Muscle layer of duodenum (tissue), 2 donors: ENCODE data around the gene EPAS1.

Experiments
- H3K27ac ChIP-seq: one replicate; pipeline ENCODE4 v1.7.0; 2013; ENCODE audit warnings: mild to moderate bottlenecking, low read length
- H3K27me3 ChIP-seq: one replicate; pipeline ENCODE4 v1.7.0; 2013; ENCODE audit warnings: low read depth, mild to moderate bottlenecking, control low read depth, low read length
- H3K36me3 ChIP-seq, 2 donors: one replicate each; pipeline ENCODE4 v1.7.0; 2013; ENCODE audit warnings: low read length in 2 of 2, control low read depth in 1 of 2, mild to moderate bottlenecking in 1 of 2; ENCODE audit not compliant: insufficient read depth in 2 of 2, control insufficient read depth in 1 of 2
- H3K4me1 ChIP-seq, 2 donors: one replicate each; pipeline ENCODE4 v1.7.0; 2013; ENCODE audit warnings: low read length in 2 of 2, mild to moderate bottlenecking in 2 of 2, control low read depth in 1 of 2, moderate library complexity in 1 of 2; ENCODE audit not compliant: insufficient read depth in 2 of 2, control insufficient read depth in 1 of 2
- H3K4me3 ChIP-seq, 2 donors: one replicate each; pipeline ENCODE4 v1.7.0; 2013; ENCODE audit warnings: low read length in 2 of 2, low read depth in 1 of 2, mild to moderate bottlenecking in 1 of 2
- H3K9me3 ChIP-seq, 2 donors: one replicate each; pipeline ENCODE4 v1.7.0; 2013; ENCODE audit warnings: low read length in 2 of 2, control low read depth in 1 of 2, mild to moderate bottlenecking in 1 of 2; ENCODE audit not compliant: control insufficient read depth in 1 of 2
- donor health status: healthy.

The EPAS1 gene

DNA sequence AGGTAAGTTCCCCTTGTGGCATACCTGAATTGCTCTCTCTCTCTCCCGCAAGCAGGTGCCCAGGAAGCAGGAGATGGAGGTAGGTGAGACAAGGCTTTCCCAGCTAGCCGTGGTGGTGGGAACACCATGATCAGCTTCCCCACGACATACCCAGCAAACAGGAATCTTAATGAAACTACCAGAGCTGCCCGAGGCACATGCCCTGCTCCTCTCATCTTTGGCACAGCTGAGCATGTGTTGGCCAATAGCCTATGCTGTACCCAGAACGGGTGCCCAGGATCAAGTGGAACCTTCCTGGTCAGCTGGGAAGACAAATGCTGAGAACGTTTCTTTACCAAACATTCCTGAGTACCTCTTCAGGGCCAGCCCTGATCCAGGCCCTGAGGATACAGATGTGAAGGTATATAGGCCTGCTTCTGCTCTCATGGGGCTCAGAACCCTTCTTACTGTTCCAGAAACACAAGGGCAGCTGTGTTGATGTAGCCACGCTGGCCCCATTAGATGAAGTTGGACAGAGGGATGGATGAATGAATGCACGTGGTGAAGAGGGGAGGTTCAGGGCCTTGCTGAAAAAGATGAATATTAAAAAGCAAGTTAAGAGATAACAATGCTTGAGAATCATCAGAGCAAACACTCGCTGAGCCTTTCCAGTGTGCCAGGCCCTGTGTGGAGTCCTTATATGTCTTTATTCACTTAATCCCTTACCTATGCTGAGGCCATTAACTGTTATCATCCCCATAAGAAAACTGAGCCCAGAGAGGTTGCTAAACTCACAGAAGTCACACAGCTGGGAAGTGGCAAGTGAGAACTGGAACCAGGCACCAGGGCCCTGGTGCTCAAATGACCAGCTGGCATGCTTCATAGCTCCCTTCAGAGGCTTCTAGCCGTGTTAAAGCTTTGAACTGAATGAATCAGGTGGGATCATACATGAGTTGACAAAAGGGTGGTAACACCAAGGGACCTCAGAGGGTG, 113.4 kb downstream of the EPAS1 start:
- Histone ChIP-seq H3K27ac (no peak overlapping the region), H3K27me3 (no peaks in the 10 kb centered on the region), H3K9me3 (no peaks in the 10 kb centered on the region), H3K4me1 (no peaks in the 10 kb centered on the region), H3K4me3 (no peak overlapping the region), H3K36me3 (no peaks in the 10 kb centered on the region)

DNA sequence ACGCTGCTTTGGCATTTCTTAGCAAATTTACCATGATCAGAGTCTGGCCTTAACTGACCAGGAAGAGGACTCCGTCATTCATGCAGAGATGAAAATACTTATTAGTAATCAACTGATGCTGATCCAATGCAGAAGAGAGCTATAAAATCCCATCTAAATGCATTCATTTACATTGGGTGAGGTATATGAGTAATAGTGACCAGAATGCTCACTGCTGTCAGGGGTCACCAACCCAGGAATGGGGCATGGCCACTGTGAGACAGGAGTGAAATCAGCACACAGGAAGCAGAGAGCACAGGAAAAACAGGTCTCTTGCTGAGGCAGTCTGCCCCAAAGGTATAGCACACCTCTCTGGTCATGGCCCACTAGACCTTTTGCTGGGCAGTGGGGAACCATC, 114.0 kb downstream of the EPAS1 start:
- Histone ChIP-seq H3K4me1 (no peaks in the 10 kb centered on the region), H3K36me3 (no peaks in the 10 kb centered on the region), H3K27ac (no peak overlapping the region), H3K4me3 (no peak overlapping the region), H3K9me3 (peaks cover 0 to 1% of the 10 kb centered on the region in 2 donors), H3K27me3 (no peaks in the 10 kb centered on the region)

DNA sequence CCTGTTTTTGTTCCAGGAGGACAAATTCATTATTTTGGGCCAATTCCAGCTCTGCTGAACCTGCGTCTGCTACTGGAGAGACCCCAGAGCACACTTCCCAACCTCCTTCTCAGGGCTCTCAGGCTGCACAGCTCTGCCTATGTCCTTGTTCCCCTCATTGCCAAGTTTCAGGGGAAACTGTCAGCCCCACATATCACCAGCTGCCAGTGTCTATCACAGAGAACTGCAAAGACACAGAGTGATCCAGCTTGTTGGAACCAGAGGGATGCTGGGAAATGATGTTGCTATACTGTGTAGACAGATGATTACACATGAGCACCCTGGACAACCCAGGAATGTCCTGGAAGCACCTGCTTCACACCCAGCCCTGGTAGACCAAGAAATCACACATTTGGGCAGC, 114.8 kb downstream of the EPAS1 start:
- Histone ChIP-seq H3K27ac (no peak overlapping the region), H3K36me3 (no peaks in the 10 kb centered on the region), H3K27me3 (no peaks in the 10 kb centered on the region), H3K9me3 (peaks cover 0 to 9% of the 10 kb centered on the region in 2 donors), H3K4me1 (no peaks in the 10 kb centered on the region), H3K4me3 (no peak overlapping the region)

DNA sequence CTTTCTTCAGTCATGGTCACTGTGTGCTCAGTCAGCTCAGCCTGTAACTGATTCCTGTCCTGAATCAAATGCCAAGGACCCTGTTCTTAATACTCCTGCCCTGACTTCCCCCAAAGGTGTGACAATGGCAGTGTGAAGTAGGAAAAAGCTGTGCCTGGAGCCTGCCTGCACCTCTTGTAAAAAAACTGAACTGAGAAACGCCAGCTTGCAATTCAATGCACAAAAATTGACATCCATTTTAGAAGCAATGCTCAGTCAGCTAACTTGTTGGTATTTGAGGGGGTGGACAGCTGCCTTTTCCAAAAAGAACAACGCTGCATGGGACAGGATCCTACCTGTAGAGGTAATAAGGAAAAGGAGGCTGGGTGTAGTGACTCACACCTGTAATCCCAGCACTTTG, 115.9 kb downstream of the EPAS1 start:
- H3K9me3 ChIP-seq: peaks cover 0 to 11% of the 10 kb centered on the region in 2 donors
- no peaks in the 10 kb centered on the region for H3K4me1 ChIP-seq
- no peak overlapping the region for H3K4me3 ChIP-seq

DNA sequence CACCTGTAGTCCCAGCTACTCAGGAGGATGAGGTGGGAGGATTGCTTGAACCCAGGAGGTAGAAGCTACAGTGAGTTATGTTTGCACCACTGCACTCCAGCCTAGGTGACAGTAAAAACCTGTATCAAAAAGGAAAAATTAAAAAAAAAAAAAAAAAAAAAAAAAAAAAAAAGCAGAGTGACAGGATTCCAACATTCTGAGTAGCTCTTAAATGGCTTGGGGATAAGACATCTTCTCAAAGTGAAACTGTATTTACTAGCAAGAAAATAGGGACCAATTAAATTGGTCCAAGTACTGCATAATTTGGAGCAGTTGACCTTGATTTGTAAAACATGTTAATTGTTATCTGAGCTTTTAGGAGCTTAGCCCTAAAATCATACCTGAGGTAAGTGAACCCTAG, 116.4 kb downstream of the EPAS1 start:
- Histone ChIP-seq H3K27ac (no peak overlapping the region), H3K4me3 (no peak overlapping the region), H3K36me3 (no peaks in the 10 kb centered on the region), H3K27me3 (no peaks in the 10 kb centered on the region), H3K9me3 (peaks cover 0 to 11% of the 10 kb centered on the region in 2 donors), H3K4me1 (no peaks in the 10 kb centered on the region)

More for the DNA sequence above, 115.9 kb downstream of the EPAS1 start:
- no peaks in the 10 kb centered on the region for H3K36me3 ChIP-seq
- no peak overlapping the region for H3K27ac ChIP-seq
- H3K27me3 ChIP-seq: no peaks in the 10 kb centered on the region

DNA sequence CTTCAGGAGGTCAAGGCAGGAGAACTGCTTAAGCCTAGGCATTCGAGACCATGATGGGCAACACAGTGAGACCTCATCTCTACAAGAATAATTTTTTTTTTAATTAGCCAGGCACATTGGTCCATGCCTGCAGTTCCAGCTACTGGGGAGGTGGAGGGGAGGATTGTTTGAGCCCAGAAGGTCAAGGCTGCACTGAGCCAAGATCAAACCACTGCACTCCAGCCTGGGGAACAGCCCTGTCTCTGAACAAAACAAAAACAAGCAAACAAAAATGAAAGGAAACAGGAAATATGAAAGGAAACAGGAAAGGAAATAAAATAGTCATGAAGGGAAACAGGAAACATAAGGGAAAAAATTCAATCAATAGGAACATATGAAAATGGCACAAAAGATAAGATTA, 117.5 kb downstream of the EPAS1 start:
- Histone ChIP-seq H3K36me3 (no peaks in the 10 kb centered on the region), H3K27ac (no peak overlapping the region), H3K4me1 (no peaks in the 10 kb centered on the region)

DNA sequence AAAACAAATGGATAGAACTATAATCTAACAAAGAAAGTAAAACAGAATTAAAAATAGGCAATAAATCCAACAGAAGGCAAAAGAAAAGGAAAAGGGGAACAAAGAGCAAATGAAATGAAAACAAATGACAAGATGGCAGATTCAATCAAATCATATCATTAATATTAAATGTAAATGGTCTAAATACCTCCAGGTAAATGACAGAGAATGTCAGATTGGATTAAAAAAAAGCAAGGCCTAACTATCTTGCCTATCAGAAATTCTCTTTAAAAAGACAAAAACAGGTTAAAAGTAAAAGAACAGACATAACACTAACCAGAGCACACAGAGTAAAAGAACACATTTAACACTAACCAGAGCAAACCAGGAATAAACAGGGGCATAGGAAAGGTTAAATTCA, 119.1 kb downstream of the EPAS1 start:
- Histone ChIP-seq H3K4me1 (no peaks in the 10 kb centered on the region), H3K9me3 (peaks cover 0 to 11% of the 10 kb centered on the region in 2 donors), H3K27me3 (no peaks in the 10 kb centered on the region), H3K4me3 (no peak overlapping the region), H3K36me3 (no peaks in the 10 kb centered on the region), H3K27ac (no peak overlapping the region)

More for the DNA sequence above, 117.5 kb downstream of the EPAS1 start:
- Histone ChIP-seq H3K4me3 (no peak overlapping the region), H3K27me3 (no peaks in the 10 kb centered on the region), H3K9me3 (peaks cover 0 to 11% of the 10 kb centered on the region in 2 donors)

DNA sequence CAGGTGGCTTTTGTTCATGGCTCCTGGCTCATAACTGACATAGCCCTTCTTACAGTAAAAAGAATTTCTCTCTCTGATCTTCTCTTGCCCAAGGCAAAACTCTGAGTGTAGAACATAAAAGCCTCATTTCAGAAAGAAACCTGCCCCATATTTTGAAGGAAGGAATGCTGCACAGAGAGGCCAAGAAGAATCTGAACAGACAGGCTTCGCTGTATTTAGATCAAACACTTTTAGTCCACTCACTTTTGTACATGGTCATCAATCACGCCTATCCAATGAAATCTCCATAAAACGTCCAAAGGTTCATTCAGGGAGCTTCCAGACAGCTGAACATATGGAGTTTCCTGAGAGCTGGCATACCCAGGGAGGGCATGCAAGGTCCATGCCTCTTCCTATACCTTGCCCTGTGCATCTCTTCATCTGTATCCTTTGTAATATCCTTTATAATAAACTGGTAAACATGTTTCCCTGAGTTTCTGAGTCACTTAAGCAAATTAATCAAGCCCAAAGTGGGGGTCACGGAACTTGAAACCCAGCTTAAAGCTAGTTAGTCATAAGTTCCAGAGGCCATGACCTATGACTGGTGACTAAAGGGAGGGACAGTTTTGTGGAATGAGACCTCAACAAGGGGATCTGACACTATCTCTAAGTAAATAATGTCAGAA, 119.7 kb downstream of the EPAS1 start:
- H3K9me3 ChIP-seq: peaks cover 0 to 11% of the 10 kb centered on the region in 2 donors
- H3K36me3 ChIP-seq: no peaks in the 10 kb centered on the region
- no peak overlapping the region for H3K27ac ChIP-seq
- no peaks in the 10 kb centered on the region for H3K27me3 ChIP-seq
- H3K4me3 ChIP-seq: no peak overlapping the region
- no peaks in the 10 kb centered on the region for H3K4me1 ChIP-seq

DNA sequence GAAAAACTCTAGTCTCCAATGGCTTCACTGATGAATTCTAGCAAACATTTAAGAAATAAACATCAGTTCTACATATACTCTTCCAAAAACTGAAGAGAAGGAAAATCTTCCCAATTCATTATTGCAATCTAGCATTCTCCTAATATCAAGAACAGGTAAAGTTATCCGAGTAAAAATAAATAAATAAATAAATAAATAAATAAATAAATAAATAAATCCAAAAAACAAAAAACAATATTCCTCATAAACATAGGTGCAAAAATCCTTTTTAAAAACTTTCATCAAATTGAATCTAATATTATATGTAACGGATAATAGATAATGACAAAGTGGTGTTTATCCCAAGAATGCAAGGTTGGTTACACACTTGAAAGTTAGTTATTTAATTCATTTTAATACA, 123.7 kb downstream of the EPAS1 start:
- H3K27ac ChIP-seq: no peak overlapping the region
- H3K27me3 ChIP-seq: no peaks in the 10 kb centered on the region
- H3K4me1 ChIP-seq: no peaks in the 10 kb centered on the region
- H3K36me3 ChIP-seq: no peaks in the 10 kb centered on the region
- H3K9me3 ChIP-seq: peaks cover 0 to 11% of the 10 kb centered on the region in 2 donors
- H3K4me3 ChIP-seq: no peak overlapping the region

DNA sequence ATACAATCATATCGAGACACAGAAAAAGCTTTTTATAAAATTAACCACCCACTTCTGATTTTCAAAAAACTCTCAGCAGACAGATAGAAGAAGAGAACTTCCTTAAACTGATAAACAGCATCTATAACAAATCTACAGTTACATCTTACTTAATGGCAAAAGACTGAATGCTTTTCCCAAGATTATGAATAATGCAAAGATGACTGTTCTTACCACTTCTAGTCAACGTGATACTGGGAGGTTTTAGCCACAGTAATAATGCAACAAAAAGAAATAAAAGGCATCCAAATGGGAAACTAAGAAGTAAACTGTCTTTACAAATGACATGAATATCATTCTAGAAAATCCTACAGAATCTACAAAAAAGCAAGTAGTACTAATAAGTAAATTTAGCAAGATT, 124.2 kb downstream of the EPAS1 start:
- Histone ChIP-seq H3K4me3 (no peak overlapping the region), H3K36me3 (no peaks in the 10 kb centered on the region), H3K9me3 (peaks cover 0 to 9% of the 10 kb centered on the region in 2 donors), H3K4me1 (no peaks in the 10 kb centered on the region), H3K27ac (no peak overlapping the region), H3K27me3 (no peaks in the 10 kb centered on the region)

DNA sequence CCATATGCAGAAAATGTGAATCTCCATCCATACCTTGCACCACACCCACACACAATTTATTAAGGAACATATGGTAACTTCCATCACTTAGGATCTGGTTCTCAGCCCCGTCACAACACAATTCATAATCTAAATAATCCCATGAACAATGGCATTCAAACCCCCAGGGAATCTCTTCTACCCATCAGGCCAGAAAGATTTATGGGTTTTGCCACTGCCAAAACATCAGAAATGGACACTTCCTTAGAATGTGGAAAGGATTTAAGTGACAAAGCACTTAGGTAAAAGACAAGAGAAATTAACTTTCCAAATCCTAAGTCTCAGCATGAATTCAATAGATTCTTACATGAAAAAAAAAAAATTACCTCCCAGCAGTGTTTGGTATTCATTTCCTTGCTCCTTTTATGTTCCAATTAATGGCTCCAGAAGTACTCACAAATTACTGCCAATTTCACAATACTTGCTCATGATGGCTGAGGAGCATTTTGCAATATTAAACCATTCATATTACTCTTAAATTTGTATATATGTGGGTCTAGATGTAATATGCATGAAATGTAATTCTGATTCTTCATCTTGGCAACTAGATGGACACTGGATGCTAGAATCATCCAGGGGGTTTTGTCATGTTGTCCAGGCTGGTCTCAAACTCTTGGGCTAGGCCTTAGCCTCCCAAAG, 125.6 kb downstream of the EPAS1 start:
- no peak overlapping the region for H3K4me3 ChIP-seq
- H3K9me3 ChIP-seq: no peaks in the 10 kb centered on the region
- H3K4me1 ChIP-seq: no peaks in the 10 kb centered on the region
- no peaks in the 10 kb centered on the region for H3K27me3 ChIP-seq
- no peaks in the 10 kb centered on the region for H3K36me3 ChIP-seq
- H3K27ac ChIP-seq: no peak overlapping the region
